GM12801 (cell line): ENCODE measurements around the gene TOP3B.

Experiments used
- CTCF ChIP-seq: IDR thresholded peaks from one replicate; pipeline ENCODE4 v1.5.1; 2011; ENCODE audit warnings: control low read depth; ENCODE audit not compliant: insufficient read length; ENCODE audit errors: extremely low read depth

The TOP3B gene

GRCh38 chr22:21958360-21959273 is 24.0 kb downstream of the TOP3B start:
- TF ChIP-seq CTCF, result no peak

- TF ChIP-seq CTCF, result no peak
Observed at GRCh38 chr22:21952586-21953571, 29.7 kb downstream of the TOP3B start, which contains the start of gene PPM1F. TSS of gene PPM1F (minus strand) at chr22:21952848. CDS start at chr22:21946048, 6,800 bp downstream.

GRCh38 chr22:21951931-21952465 is 30.6 kb downstream of the TOP3B start:
- TF ChIP-seq CTCF, result no peak

GRCh38 chr22:21951062-21951461 is 31.5 kb downstream of the TOP3B start:
- TF ChIP-seq CTCF, result no peak

GRCh38 chr22:21949948-21950347 is 32.6 kb downstream of the TOP3B start:
- TF ChIP-seq CTCF, result no peak

- no peak for TF ChIP-seq CTCF
Observed at GRCh38 chr22:21949569-21949918, 33.0 kb downstream of the TOP3B start.
